Measurements from ENCODE around the gene SSBP4.

DNA sequence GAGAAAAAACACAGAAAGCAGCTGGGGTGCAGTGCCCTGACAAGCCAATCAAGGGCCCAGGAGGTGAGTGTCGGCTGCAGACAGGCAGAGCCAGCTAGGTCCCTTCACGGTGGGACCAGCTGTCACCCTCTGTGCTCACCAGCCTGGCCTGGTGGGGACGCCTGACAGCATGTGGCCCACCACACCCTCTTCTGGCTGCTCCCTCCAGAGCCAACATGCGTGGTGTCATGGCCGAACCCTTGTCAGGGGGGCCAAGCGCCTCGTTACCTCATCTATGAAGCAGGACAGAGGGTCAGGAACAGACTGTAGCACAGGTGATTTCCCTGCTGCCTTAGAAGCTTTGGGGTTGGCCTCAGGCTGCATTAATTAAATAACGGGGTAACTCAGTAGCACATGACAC, 58.8 kb downstream of the SSBP4 start:
- TF ChIP-seq, protein P1, sequence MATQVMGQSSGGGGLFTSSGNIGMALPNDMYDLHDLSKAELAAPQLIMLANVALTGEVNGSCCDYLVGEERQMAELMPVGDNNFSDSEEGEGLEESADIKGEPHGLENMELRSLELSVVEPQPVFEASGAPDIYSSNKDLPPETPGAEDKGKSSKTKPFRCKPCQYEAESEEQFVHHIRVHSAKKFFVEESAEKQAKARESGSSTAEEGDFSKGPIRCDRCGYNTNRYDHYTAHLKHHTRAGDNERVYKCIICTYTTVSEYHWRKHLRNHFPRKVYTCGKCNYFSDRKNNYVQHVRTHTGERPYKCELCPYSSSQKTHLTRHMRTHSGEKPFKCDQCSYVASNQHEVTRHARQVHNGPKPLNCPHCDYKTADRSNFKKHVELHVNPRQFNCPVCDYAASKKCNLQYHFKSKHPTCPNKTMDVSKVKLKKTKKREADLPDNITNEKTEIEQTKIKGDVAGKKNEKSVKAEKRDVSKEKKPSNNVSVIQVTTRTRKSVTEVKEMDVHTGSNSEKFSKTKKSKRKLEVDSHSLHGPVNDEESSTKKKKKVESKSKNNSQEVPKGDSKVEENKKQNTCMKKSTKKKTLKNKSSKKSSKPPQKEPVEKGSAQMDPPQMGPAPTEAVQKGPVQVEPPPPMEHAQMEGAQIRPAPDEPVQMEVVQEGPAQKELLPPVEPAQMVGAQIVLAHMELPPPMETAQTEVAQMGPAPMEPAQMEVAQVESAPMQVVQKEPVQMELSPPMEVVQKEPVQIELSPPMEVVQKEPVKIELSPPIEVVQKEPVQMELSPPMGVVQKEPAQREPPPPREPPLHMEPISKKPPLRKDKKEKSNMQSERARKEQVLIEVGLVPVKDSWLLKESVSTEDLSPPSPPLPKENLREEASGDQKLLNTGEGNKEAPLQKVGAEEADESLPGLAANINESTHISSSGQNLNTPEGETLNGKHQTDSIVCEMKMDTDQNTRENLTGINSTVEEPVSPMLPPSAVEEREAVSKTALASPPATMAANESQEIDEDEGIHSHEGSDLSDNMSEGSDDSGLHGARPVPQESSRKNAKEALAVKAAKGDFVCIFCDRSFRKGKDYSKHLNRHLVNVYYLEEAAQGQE (IDR thresholded peaks at IDR 0.05; ENCODE audit: unreplicated experiment) = no peak
- no peak for TF ChIP-seq POLR2AphosphoS5 (IDR thresholded peaks at IDR 0.05; ENCODE audit: low read depth)
- TF ChIP-seq, protein P2, sequence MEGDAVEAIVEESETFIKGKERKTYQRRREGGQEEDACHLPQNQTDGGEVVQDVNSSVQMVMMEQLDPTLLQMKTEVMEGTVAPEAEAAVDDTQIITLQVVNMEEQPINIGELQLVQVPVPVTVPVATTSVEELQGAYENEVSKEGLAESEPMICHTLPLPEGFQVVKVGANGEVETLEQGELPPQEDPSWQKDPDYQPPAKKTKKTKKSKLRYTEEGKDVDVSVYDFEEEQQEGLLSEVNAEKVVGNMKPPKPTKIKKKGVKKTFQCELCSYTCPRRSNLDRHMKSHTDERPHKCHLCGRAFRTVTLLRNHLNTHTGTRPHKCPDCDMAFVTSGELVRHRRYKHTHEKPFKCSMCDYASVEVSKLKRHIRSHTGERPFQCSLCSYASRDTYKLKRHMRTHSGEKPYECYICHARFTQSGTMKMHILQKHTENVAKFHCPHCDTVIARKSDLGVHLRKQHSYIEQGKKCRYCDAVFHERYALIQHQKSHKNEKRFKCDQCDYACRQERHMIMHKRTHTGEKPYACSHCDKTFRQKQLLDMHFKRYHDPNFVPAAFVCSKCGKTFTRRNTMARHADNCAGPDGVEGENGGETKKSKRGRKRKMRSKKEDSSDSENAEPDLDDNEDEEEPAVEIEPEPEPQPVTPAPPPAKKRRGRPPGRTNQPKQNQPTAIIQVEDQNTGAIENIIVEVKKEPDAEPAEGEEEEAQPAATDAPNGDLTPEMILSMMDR (conservative IDR thresholded peaks at IDR 0.05; ENCODE audit: low read depth in 2 of 2) = no peak
